Raji (cell line): Measurements from ENCODE around the gene CEP85.

ENCODE experiments used
- POLR2A ChIP-seq: IDR thresholded peaks from 2 replicates; pipeline ENCODE4 v1.6.1; 2011; ENCODE audit warnings: low read depth, low read length, control low read depth; ENCODE audit not compliant: insufficient read depth

Gene CEP85

GRCh38 chr1:26212726-26213125 lies 21.3 kb upstream of the CEP85 start:
- TF ChIP-seq POLR2A = no peak

GRCh38 chr1:26213335-26213905 lies 20.6 kb upstream of the CEP85 start:
- TF ChIP-seq POLR2A = no peak

GRCh38 chr1:26215246-26215645 lies 18.8 kb upstream of the CEP85 start:
- no peak for TF ChIP-seq POLR2A

GRCh38 chr1:26218906-26219494 lies 15.0 kb upstream of the CEP85 start:
- no peak for TF ChIP-seq POLR2A

- TF ChIP-seq POLR2A = no peak
Observed at GRCh38 chr1:26220199-26220912, 13.6 kb upstream of the CEP85 start.

- no peak for TF ChIP-seq POLR2A
Observed at GRCh38 chr1:26221094-26221493, 12.9 kb upstream of the CEP85 start.

GRCh38 chr1:26224606-26225005 lies 9.4 kb upstream of the CEP85 start:
- no peak for TF ChIP-seq POLR2A

- TF ChIP-seq POLR2A = no peak
Observed at GRCh38 chr1:26225033-26225831, 8.8 kb upstream of the CEP85 start.

GRCh38 chr1:26234644-26235370 lies 807 bp downstream of the CEP85 start:
- TF ChIP-seq POLR2A = no peak

- TF ChIP-seq POLR2A = no peak
Observed at GRCh38 chr1:26237230-26237966, 3.4 kb downstream of the CEP85 start.

GRCh38 chr1:26239936-26240335 lies 5.9 kb downstream of the CEP85 start:
- TF ChIP-seq POLR2A = no peak

GRCh38 chr1:26252718-26253117 lies 18.7 kb downstream of the CEP85 start:
- no peak for TF ChIP-seq POLR2A

- TF ChIP-seq POLR2A = no peak
Observed at GRCh38 chr1:26254404-26254803, 20.4 kb downstream of the CEP85 start.

GRCh38 chr1:26257222-26257621 lies 23.2 kb downstream of the CEP85 start:
- TF ChIP-seq POLR2A = no peak
